Stomach smooth muscle (tissue), 2 donors: ENCODE data around the gene CCL19.

Source experiments
- H3K27ac ChIP-seq: one replicate; pipeline ENCODE4 v1.7.0; 2013; ENCODE audit warnings: mild to moderate bottlenecking, low read length, inconsistent platforms
- H3K27me3 ChIP-seq, 2 donors: one replicate each; pipeline ENCODE4 v1.7.0; 2013; ENCODE audit warnings: low read length in 2 of 2; ENCODE audit not compliant: insufficient read depth in 2 of 2, control insufficient read depth in 1 of 2
- H3K36me3 ChIP-seq, 2 donors: one replicate each; pipeline ENCODE4 v1.7.0; 2013; ENCODE audit warnings: low read length in 2 of 2; ENCODE audit not compliant: control insufficient read depth in 2 of 2, insufficient read depth in 2 of 2
- H3K4me1 ChIP-seq: one replicate; pipeline ENCODE4 v1.7.0; 2013; ENCODE audit warnings: low read length; ENCODE audit not compliant: control insufficient read depth, insufficient read depth
- H3K4me3 ChIP-seq, 2 donors: one replicate each; pipeline ENCODE4 v1.7.0; 2013; ENCODE audit warnings: low read length in 2 of 2
- H3K9ac ChIP-seq, 2 donors: one replicate each; pipeline ENCODE4 v1.7.0; 2013; ENCODE audit warnings: low read length in 2 of 2, mild to moderate bottlenecking in 1 of 2
- H3K9me3 ChIP-seq, 2 donors: one replicate each; pipeline ENCODE4 v1.7.0; 2013; ENCODE audit warnings: low read length in 2 of 2; ENCODE audit not compliant: control insufficient read depth in 2 of 2
- donor health status: healthy.
- donor health status: Pancreatic carcinoma.

The CCL19 gene

DNA sequence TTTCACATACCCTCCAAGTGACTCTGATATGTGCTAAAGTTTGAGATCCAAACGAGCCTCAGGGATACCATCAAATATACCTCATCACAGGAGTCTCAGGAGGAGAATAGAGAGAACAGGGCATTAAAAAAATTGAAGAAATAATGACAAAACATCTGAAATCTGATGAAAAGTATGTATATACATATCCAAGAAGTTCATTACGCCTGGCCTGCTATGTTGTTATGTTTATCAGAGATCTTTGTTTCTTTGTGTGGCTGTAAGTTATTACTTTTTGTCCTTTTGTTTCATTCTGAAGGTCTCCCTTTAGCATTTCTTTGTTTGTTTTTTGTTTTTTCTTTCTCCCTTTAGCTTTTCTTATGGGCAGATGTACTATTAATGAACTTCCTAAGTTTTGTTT is 2.5 kb upstream of the CCL19 start:
- Histone ChIP-seq H3K27me3 (no peaks in the 10 kb centered on the region), H3K27ac (no peak overlapping the region), H3K4me3 (no peak overlapping the region), H3K9ac (no peak overlapping the region), H3K4me1 (no peaks in the 10 kb centered on the region), H3K9me3 (no peaks in the 10 kb centered on the region), H3K36me3 (no peaks in the 10 kb centered on the region)

DNA sequence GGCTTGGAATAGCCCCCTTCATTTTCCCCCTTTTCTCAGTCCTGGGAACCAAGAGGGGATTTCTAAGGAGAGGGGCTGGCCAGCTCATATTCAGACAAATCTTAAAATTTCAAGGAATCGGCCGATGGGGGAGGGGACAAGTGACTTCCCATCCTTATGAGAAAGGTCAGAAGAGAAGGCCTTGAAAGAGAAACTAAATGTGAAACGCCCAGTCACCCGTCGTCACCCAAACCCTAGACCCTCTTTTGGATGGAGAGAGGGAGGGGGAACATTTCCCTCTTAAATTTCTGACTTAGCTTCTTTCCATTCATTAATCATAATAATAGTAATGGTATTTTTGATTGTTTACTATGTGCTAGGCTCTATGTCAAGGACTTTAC is 850 bp upstream of the CCL19 start:
- H3K9ac ChIP-seq = no peak overlapping the region
- no peak overlapping the region for H3K4me3 ChIP-seq
- H3K36me3 ChIP-seq = peaks cover 0 to 2% of the 10 kb centered on the region in 2 donors
- no peaks in the 10 kb centered on the region for H3K9me3 ChIP-seq
- peaks cover 8% of the 10 kb centered on the region for H3K4me1 ChIP-seq
- H3K27ac ChIP-seq = no peak overlapping the region
- H3K27me3 ChIP-seq = no peaks in the 10 kb centered on the region

DNA sequence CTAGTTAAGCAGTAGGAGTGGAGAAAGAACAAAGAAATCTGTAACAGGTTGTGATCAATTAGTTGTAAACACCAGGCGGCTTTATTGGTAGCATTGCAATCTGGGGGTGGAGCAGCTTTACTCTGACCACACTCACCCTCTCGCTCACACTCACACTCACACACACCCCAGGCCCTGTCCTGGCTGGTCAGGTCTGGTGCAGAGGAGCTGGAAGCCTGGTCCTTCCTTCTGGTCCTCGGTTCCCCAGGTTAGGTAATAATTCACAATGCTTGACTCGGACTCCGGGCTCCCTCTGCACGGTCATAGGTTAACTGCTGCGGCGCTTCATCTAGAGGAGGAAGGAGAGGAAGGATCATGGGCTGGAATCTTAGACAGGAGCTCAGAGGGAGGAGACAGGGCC is 1.6 kb downstream of the CCL19 start:
- H3K27me3 ChIP-seq = no peaks in the 10 kb centered on the region
- H3K4me1 ChIP-seq = peaks cover 15% of the 10 kb centered on the region
- no peak overlapping the region for H3K27ac ChIP-seq
- H3K9me3 ChIP-seq = no peaks in the 10 kb centered on the region
- no peak overlapping the region for H3K4me3 ChIP-seq
- H3K9ac ChIP-seq = no peak overlapping the region
- peaks cover 0 to 2% of the 10 kb centered on the region in 2 donors for H3K36me3 ChIP-seq

DNA sequence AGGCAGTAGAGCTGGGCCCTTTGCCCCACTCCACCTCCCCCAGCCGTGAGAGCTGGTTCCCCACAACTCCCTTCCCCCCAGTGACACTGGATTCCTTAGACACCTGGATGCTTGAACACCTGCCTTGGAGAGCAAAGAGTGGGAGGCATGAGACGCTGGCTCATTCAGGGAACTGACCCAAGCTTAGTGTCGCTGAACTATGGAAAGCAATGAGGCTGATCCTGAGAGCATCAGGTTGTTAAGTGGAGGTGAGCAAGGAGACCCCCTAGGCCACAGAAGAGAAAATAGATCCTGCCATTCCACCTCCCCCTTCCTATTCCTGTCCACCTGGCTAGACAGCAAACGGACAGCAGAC is 2.0 kb downstream of the CCL19 start:
- Histone ChIP-seq H3K27ac (no peak overlapping the region), H3K9ac (no peak overlapping the region), H3K27me3 (no peaks in the 10 kb centered on the region), H3K4me3 (no peak overlapping the region), H3K4me1 (peaks cover 15% of the 10 kb centered on the region), H3K9me3 (no peaks in the 10 kb centered on the region), H3K36me3 (peaks cover 0 to 4% of the 10 kb centered on the region in 2 donors)

DNA sequence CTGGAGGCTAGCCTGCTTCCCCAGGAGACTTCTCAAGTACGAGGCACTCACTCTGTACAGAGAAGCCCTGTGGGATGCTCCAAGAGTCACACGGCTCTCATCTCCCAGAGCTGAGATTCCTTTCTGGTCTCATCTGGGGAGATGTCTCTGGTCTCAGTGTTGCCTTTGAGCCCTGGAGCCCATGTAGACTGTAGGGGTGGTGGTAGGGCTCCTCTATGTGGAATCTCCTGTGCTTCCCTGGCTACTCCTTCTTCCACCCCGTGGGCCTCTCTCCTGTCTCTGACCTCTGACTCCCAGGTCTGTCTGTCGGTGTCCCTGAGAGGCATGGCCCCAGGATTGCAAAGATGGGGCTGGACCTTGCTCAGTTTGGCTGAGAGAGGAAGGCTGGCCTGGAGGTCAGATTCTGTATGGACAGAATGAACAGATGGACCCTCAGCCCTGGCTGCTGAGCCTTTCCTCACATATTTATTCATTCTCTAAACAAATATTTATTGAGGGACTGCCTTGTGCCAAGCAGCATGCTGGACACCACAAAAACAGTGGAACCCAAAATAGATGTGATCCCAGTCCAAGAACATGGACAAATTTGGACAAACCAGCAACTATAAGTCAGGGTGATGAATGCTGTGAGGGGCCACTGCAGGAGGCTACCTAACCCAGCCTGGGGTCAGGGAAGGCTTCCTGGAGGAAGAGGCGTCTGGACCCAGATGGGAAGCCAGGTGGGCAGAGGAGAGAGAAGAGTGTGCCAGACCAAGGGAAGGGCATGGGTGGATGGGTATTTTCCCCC is 2.6 kb downstream of the CCL19 start:
- Histone ChIP-seq H3K9ac (no peak overlapping the region), H3K27me3 (no peaks in the 10 kb centered on the region), H3K27ac (no peak overlapping the region), H3K4me1 (peaks cover 15% of the 10 kb centered on the region), H3K36me3 (peaks cover 0 to 6% of the 10 kb centered on the region in 2 donors), H3K4me3 (no peak overlapping the region), H3K9me3 (no peaks in the 10 kb centered on the region)

DNA sequence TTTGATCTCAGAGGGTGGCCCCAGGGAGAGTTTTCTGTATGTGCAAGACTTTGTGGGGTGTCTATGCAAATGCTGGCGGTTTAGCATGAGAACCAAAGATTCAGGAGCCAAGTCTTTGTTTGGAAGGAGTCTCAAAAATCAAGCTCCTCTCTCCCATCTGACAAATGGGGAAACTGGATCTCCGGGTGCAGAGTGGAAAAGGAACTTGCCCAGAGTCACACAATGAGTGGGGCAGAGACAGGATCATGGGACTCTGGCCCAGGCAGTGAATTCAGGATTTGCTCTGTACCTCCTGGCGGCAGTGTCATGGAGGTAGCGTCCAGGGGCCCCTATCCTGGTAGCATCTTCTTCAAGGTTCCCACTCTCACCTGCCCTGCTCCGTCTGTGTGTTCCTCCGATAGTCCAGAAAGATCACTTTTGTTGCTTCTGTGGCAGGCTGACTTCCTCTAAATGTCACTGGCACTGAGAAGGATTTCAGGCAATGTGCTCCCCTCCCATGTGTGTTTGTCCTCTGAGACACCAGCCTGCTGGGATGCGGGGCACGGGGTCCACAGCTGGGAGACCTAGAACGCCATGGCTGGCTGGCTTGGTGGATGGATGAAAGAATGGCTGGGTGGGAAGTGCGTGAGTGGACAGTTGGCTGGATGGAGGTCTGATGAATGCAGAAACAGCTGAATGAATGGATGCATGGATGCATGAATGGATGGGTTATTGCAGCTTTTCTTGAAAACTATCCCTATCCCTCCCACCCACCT is 3.6 kb downstream of the CCL19 start:
- Histone ChIP-seq H3K4me1 (peaks cover 15% of the 10 kb centered on the region), H3K36me3 (peaks cover 0 to 6% of the 10 kb centered on the region in 2 donors), H3K9me3 (no peaks in the 10 kb centered on the region), H3K9ac (no peak overlapping the region), H3K4me3 (no peak overlapping the region), H3K27ac (no peak overlapping the region), H3K27me3 (no peaks in the 10 kb centered on the region)

DNA sequence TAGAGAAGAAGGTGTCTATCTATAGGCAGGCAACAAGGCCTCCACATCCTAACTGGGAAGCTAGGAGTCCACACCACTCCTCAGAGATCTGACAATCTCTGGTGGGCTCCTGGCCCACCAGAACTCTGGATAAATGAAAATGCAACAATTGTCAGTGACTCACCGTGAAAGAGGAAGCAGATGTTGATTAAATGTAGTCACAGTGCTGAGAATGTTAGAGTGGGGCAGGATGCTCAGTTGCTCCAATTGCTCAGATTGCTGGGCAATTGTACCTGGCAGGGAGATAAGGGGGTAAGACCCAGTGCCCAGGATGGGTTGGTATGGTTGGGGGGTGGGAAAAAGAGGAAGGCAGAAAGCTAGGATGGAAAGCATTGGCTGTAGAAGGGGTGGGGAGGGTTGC is 4.3 kb downstream of the CCL19 start:
- no peak overlapping the region for H3K4me3 ChIP-seq
- H3K27ac ChIP-seq = no peak overlapping the region
- H3K9me3 ChIP-seq = no peaks in the 10 kb centered on the region
- H3K27me3 ChIP-seq = no peaks in the 10 kb centered on the region
- no peak overlapping the region for H3K9ac ChIP-seq
- H3K36me3 ChIP-seq = peaks cover 0 to 6% of the 10 kb centered on the region in 2 donors
- H3K4me1 ChIP-seq = peaks cover 15% of the 10 kb centered on the region

DNA sequence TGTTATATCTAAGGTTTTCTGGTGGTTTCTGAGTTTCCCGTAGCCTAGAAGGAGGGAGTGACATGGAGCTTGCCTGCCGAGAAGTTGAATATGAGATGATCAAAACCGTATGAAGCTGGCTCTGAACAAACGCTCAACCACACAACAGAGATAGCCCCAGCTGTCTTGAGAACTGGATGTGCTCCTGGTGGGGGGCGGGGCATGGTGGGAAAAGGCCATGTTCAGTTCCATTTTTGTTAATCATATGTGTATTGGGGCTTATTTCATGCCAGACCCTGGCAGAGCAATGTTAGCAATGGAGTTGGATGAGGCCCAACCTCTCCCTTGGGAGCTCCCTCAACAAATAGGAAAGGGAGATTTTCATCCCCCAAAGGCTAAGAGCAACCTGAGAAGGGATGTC is 4.8 kb downstream of the CCL19 start:
- peaks cover 0 to 6% of the 10 kb centered on the region in 2 donors for H3K36me3 ChIP-seq
- no peaks in the 10 kb centered on the region for H3K9me3 ChIP-seq
- no peak overlapping the region for H3K27ac ChIP-seq
- H3K9ac ChIP-seq = no peak overlapping the region
- H3K27me3 ChIP-seq = no peaks in the 10 kb centered on the region
- H3K4me1 ChIP-seq = peaks cover 15% of the 10 kb centered on the region
- no peak overlapping the region for H3K4me3 ChIP-seq

DNA sequence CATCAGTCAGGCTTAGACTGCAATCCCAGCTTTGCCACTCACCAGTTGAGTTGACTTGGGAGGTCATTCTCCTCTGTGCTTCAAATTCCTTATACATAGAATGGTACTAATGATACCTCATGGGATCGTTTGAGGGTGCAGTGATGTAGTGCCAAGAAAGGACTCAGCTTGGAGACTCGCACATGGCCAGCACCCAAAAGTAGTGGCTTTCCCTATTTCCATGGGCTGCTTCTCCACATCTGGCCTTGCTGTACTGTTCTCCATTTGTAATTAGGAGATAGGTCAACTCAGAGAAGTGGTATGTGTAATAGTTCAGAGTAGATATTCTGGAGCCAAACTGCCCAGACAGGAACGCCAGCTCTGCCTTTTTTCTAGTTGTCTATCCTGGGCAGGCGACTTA is 5.5 kb downstream of the CCL19 start:
- Histone ChIP-seq H3K4me3 (no peak overlapping the region), H3K36me3 (peaks cover 0 to 6% of the 10 kb centered on the region in 2 donors), H3K27ac (no peak overlapping the region), H3K4me1 (peaks cover 15% of the 10 kb centered on the region), H3K9ac (no peak overlapping the region), H3K9me3 (no peaks in the 10 kb centered on the region), H3K27me3 (no peaks in the 10 kb centered on the region)

DNA sequence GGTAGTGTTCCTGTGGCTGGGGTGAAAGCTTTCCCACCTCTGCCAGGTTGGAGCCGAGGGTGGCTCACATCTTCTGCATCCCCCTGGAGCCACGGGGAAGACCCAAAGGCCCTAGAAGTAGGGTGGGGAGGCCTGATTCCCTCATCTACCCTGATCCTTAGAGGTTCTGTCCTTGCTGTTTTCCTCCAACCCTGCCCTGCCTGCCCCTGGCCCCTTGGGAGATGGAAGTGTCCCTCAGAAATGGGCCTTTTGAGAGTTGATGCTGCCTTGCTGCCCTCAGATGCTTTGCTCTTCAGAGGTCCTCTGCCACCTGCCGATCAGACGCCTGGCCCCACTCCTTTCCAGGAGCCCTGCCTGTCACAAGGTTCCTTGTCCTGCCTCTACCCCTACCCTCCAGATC is 6.3 kb downstream of the CCL19 start:
- no peak overlapping the region for H3K27ac ChIP-seq
- H3K36me3 ChIP-seq = peaks cover 0 to 6% of the 10 kb centered on the region in 2 donors
- no peaks in the 10 kb centered on the region for H3K9me3 ChIP-seq
- no peak overlapping the region for H3K9ac ChIP-seq
- H3K4me3 ChIP-seq = no peak overlapping the region
- H3K4me1 ChIP-seq = peaks cover 15% of the 10 kb centered on the region
- no peaks in the 10 kb centered on the region for H3K27me3 ChIP-seq

DNA sequence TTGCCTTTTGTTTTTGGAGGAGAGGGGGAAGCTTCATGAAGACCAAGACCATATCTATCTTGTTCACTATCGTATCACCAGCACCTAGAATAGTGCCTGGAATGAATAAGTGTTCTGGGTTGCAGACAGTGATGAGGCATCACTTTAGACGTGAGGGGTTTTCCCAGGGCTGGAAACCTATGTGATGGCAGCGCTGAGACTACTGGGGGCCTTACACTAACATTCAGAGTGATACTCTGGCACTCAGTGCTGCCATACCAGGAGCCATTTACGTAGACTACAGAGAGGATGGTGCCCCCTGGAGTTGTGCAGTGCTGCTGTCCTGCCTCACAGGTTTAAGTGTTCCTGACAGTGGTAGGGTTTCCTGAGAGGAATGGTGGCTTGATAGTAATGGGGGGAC is 6.9 kb downstream of the CCL19 start:
- H3K4me1 ChIP-seq = peaks cover 15% of the 10 kb centered on the region
- H3K27ac ChIP-seq = no peak overlapping the region
- H3K4me3 ChIP-seq = no peak overlapping the region
- no peak overlapping the region for H3K9ac ChIP-seq
- H3K9me3 ChIP-seq = no peaks in the 10 kb centered on the region
- H3K27me3 ChIP-seq = no peaks in the 10 kb centered on the region
- H3K36me3 ChIP-seq = peaks cover 0 to 6% of the 10 kb centered on the region in 2 donors
